Ovary (tissue), 3 donors: ENCODE data around the gene CFAP210.

Source experiments
- POLR2A ChIP-seq: fragments of 450-650 bp; IDR thresholded peaks from one replicate; pipeline ENCODE4 v1.6.1; 2017; ENCODE audit warnings: antibody characterized with exemption, mild to moderate bottlenecking, moderate library complexity
- TF ChIP-seq, protein P1 (sequence below), 3 donors: fragments of 450-650 bp in 2 of 3; fragments of 200-600 bp in 1 of 3; IDR thresholded peaks; one replicate each; pipeline versions ENCODE4 v1.5.1 to v1.8.0; 2016 to 2022; ENCODE audit warnings: antibody characterized with exemption in 3 of 3, mild to moderate bottlenecking in 1 of 3
- donor health status: DM: no; HTN: no; CAD: no.

DNA sequence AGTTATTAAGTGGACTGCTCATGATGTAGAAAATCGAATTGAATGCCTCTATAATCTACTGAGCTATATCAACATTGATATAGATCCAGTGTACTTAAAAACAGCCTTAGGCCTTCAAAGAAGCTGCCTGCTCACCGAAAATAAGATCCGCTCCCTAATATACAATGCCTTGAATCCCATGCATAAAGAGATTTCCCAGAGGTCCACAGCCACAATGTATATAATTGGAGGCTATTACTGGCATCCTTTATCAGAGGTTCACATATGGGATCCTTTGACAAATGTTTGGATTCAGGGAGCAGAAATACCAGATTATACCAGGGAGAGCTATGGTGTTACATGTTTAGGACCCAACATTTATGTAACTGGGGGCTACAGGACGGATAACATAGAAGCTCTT, 41.4 kb upstream of the CFAP210 start:
- no peak for TF ChIP-seq POLR2A
- TF ChIP-seq, protein P1, sequence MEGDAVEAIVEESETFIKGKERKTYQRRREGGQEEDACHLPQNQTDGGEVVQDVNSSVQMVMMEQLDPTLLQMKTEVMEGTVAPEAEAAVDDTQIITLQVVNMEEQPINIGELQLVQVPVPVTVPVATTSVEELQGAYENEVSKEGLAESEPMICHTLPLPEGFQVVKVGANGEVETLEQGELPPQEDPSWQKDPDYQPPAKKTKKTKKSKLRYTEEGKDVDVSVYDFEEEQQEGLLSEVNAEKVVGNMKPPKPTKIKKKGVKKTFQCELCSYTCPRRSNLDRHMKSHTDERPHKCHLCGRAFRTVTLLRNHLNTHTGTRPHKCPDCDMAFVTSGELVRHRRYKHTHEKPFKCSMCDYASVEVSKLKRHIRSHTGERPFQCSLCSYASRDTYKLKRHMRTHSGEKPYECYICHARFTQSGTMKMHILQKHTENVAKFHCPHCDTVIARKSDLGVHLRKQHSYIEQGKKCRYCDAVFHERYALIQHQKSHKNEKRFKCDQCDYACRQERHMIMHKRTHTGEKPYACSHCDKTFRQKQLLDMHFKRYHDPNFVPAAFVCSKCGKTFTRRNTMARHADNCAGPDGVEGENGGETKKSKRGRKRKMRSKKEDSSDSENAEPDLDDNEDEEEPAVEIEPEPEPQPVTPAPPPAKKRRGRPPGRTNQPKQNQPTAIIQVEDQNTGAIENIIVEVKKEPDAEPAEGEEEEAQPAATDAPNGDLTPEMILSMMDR (IDR thresholded peaks at IDR 0.05): no peak
